ENCODE measurements around the gene TASL. TPM values are rescaled to one million over a fixed set of nuclear protein-coding genes. Genes with fewer than 3 reads are reported as not detected.
A peak's percentile ranks its signal among the peaks of the same experiment; 100 is the strongest.
"Not testable (repeated sequence)": the region's sequence is repeated elsewhere in the genome, so short reads cannot be mapped to it uniquely, and the experiment has no call there.

Gene TASL, protein sequence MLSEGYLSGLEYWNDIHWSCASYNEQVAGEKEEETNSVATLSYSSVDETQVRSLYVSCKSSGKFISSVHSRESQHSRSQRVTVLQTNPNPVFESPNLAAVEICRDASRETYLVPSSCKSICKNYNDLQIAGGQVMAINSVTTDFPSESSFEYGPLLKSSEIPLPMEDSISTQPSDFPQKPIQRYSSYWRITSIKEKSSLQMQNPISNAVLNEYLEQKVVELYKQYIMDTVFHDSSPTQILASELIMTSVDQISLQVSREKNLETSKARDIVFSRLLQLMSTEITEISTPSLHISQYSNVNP
- 1 to 10 TPM; 2.7 to 4.3 TPM for total RNA-seq

DNA sequence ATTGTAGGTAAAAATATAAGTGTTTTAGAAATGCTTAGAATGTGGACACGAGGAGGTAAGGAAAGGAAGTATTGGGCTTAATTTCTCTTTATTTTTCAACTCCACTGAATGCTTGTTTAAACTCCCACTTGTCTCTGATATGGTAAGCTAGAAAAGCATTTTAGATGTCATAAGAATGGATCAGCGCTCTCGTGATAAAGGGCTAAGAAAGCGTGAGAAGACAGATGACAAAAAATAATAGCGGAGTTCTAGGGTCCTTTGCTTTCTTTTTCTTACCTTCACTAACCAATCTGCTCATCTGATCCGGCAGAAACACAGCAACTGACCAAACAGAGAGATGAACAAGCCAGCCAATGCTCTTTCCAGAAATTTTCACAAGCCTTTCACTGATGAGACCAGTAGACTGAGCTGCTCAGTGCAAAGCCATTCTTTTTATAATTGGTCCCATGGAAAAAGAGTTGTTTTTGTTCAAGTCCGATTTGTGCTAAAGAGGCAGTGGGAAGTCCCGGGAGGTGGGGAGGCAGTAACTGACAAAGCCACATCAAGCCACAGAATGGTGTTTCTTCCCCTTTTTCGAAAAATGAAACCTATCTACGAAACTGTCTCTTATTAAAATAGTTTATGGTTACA lies at the start of gene TASL:
TASL (minus strand) TSS at position 405 of the 630 bp plus-strand sequence. CDS start 17,411 bp downstream, outside the sequence.
- H3K27ac Mint-ChIP-seq: peak within 1 kb of the TSS; percentile 89 to 95
- DNase-seq (ENCODE audit: low spot score in 2 of 2) (peak in 1 of 2 donors; percentile 24), ATAC-seq (peak; percentile 90 to 93)
- peaks cover 7 to 12% of the 10 kb centered on the region in 2 donors for H3K36me3 Mint-ChIP-seq
- no peaks in the 10 kb centered on the region for H3K9me3 Mint-ChIP-seq

DNA sequence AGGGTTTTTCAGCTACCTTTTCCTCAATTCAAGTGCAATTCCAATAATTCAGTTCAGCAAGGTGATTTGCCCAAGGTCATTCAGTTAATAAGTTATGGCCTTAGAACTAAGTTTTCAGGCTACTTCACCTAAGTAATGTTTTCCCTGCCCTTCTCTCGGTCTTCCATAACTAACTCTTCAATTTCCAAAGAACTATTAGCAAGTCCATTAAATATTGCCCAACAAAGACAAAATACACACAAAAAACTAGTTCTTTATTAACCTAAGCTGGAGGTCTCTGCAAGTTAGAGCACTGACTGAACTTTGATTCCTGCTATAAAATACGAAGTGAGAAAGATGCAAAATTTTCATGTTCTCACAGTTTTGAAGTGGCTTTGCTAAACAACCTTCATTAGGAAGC lies 48.8 kb upstream of the TASL start:
- no peak for ATAC-seq
- Mint-ChIP-seq H3K9me3 (peaks cover 0 to 6% of the 10 kb centered on the region in 2 donors), H3K36me3 (peaks cover 6 to 15% of the 10 kb centered on the region in 2 donors), H3K27ac (no peak overlapping the region)
- DNase-seq (ENCODE audit: low spot score in 2 of 2): no peak

DNA sequence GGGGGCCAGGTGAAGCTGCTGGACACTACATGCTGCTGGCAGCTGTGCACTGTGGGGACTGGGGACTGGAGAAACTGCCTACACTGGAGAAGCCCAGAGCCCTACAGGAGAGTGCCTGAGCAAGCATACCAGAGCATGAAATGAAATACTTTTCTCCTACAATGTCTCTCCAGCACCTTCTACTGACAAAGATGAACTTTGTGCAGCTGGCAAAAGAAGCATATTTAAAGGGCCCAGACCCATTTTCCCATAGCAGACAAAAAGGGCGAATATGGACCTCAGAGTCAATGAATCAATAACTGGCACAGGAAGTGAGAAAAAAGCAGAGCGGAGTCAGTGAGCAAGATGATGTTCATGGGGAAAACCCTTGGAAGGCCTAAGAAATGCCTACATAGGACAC lies 44.8 kb upstream of the TASL start:
- ATAC-seq (no peak), DNase-seq (ENCODE audit: low spot score in 2 of 2) (no peak)
- Mint-ChIP-seq H3K36me3 (peaks cover 6 to 27% of the 10 kb centered on the region in 2 donors), H3K9me3 (peaks cover 3 to 6% of the 10 kb centered on the region in 2 donors), H3K27ac (no peak overlapping the region)

DNA sequence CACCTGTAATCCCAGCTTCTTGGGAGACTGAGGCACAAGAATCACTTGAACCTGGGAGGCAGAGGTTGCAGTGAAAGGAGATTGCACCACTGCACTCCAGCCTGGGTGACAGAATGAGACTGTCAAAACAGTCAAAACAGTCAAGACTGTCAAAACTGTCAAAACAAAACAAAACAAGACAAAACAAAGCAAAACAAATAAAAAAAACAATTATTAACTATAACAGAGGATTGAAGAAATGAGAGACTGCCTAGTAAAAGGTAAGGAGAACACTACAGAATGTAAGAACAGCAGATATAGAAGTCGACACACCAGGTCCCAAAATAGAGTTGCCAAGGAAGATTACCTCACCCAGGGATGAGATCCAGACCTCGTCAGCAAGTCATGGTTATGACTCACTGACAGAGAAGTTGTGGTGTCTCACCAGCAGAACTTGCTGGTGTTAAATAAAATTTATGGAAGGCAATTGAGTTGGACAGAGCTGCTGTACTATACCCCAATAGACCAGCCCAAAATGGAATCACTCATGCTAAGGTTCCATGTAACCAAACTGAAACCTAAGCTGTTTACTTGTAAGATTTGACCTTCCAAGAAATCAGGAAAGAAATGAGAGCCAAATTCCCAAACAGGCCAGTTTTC lies 43.5 kb upstream of the TASL start:
- H3K27ac Mint-ChIP-seq: peak overlapping the region in 1 of 2 donors; percentile 31
- H3K36me3 Mint-ChIP-seq: peaks cover 6 to 27% of the 10 kb centered on the region in 2 donors
- H3K9me3 Mint-ChIP-seq: peaks cover 3 to 6% of the 10 kb centered on the region in 2 donors
- ATAC-seq (peak in 1 of 2 donors; percentile 77), DNase-seq (ENCODE audit: low spot score in 2 of 2) (no peak)

DNA sequence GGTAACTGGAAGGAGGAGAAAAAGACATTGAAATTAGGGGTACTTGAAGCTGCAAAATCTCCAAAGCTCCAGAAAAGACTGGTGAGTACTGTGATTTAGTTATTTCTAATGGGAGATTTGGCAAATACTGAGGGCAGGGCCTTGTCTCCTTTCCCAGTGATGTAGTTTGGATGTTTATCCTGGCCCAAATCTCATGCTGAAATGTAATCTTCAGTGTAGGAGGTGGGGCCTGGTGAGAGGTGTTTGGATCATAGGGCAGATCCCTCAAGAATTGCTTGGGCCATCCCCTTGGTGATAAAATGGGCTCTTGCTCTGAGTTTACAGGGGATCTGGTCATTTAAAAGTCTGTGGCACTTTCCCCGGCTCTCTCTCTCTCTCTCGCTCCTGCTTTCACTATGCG lies 42.6 kb upstream of the TASL start:
- Mint-ChIP-seq H3K9me3 (peaks cover 3 to 6% of the 10 kb centered on the region in 2 donors), H3K27ac (peak overlapping the region in 1 of 2 donors; percentile 13), H3K36me3 (peaks cover 6 to 27% of the 10 kb centered on the region in 2 donors)
- no peak for ATAC-seq
- no peak for DNase-seq (ENCODE audit: low spot score in 2 of 2)

DNA sequence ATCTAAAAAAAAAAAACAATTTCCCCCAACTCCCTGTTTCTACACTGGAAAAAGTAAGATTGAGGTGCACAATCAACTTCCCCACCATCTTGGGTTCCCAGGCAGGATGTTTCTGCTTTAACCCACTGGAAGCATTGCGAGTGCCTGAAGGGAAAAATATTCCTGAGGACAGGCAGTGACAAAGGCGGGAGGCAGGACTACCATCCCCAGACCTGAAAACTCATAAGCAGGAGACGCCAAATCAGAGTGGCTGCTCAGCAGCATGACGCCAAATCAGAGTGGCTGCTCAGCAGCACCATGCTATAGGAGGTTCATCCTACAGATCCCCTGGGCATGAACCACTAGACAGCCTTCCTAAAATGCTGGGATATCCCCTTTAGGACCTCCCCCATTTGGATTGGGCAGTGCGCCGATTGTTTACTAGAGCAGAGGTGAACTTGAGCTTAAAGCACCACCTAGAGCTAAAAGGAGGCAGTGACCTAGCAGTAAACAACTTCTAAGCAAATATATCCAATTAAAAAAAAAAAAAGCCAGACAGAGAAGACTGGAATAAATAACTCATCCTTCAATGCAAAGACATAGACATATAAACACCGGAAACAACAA lies 40.7 kb upstream of the TASL start:
- DNase-seq (ENCODE audit: low spot score in 2 of 2) (no peak), ATAC-seq (no peak)
- no peak overlapping the region for H3K27ac Mint-ChIP-seq
- peaks cover 6 to 24% of the 10 kb centered on the region in 2 donors for H3K36me3 Mint-ChIP-seq
- H3K9me3 Mint-ChIP-seq: peaks cover 3% of the 10 kb centered on the region in 2 donors

DNA sequence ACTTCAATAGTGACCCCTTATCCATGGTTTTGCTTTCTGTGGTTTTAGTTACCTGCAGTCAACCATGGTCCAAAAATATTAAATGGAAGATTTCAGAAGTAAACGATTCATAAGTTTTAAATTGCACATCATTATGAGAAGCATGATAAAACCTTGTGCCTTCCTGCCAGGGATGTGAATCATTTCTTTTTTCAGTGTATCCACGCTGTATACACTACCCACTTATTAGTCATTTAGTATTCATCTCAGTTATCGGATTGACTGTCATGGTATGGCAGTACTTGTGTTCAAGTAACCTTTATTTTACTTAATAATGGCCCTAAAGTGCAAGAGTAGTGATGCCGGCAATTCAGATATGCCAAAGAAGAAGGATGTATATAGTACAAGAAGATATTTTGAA lies 37.7 kb upstream of the TASL start:
- Mint-ChIP-seq H3K27ac (no peak overlapping the region), H3K36me3 (peaks cover 0 to under 1% of the 10 kb centered on the region in 2 donors), H3K9me3 (no peaks in the 10 kb centered on the region)
- ATAC-seq (peak; percentile 43 to 100), DNase-seq (ENCODE audit: low spot score in 2 of 2) (no peak)

DNA sequence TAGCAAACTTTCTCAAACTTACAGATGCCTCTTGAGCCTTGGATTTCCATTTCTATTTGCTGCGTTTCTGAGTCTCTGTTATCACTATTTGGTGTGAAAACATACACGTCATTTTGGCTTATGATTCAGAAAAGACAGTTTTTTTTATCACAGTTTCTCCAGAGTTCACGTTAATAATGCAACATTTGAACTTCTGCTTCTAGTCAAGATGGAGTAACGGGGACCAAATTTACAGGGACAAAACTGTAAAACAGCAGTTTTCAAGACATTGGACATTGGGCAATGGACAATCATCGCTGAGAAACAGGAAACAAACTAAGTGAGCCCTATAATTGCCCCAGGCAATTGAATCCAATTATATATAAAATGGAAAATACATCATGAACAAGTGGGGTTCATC lies 36.2 kb upstream of the TASL start:
- DNase-seq (ENCODE audit: low spot score in 2 of 2): no peak
- Mint-ChIP-seq H3K36me3 (no peaks in the 10 kb centered on the region), H3K9me3 (no peaks in the 10 kb centered on the region), H3K27ac (no peak overlapping the region)
- no peak for ATAC-seq

DNA sequence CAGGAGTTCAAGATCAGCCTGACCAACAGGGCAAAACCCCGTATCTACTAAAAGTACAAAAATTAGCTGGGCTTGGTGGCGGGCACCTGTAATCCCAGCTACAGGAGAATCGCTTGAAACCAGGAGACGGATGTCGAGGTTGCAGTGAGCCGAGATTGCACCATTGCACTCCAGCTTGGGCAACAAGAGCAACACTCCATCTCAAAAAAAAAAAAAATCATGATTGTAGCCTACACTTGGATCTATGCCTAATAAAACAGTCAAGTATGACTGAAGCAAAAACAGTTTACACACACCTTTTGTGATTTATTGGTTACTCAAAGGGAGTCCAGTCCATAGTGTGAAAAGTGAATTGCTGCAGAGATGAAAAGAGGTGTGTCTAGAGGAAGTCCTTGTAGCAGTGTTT lies 34.7 kb upstream of the TASL start:
- ATAC-seq (no peak), DNase-seq (ENCODE audit: low spot score in 2 of 2) (no peak)
- no peaks in the 10 kb centered on the region for H3K36me3 Mint-ChIP-seq
- H3K27ac Mint-ChIP-seq: no peak overlapping the region
- no peaks in the 10 kb centered on the region for H3K9me3 Mint-ChIP-seq

DNA sequence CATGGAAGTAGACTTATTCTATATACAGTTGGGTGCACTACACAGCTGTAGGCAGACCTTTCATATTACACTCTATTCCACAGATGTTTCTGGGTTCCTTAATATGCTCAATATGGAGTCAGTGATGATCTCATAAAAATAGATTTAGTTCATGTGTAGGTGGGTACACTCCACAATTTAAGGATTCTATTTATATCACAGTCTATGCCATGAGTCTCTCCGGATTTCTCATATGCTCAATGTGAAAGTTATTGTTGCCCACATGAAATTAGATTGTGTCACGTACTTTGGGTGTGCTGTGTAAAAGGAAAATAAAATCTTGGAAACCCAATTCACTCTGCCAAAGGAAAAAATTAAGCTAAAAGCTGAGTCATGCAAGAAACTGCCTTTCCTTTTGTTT lies 32.5 kb upstream of the TASL start:
- peak in 1 of 2 donors; percentile 46 for ATAC-seq
- Mint-ChIP-seq H3K36me3 (no peaks in the 10 kb centered on the region), H3K27ac (no peak overlapping the region), H3K9me3 (no peaks in the 10 kb centered on the region)
- no peak for DNase-seq (ENCODE audit: low spot score in 2 of 2)

DNA sequence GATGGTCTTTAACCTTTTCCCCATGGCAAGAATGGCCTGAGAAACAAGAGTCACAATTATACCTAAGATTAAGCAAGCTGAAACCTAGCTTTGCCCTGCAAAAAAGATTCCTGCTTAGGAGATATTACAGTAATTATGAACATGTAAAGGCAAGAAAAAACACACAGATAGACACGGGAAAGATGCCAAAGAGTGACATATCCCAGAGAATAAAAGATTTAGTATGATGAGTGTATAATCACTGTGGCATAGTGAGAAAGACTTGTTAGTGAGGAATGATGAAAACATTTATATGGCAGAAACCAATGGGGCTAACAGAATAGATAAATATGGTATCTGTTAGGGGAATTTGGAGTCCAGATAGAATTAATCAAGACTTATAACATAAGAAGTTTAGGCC lies 29.6 kb upstream of the TASL start:
- Mint-ChIP-seq H3K36me3 (no peaks in the 10 kb centered on the region), H3K9me3 (no peaks in the 10 kb centered on the region), H3K27ac (no peak overlapping the region)
- DNase-seq (ENCODE audit: low spot score in 2 of 2): no peak
- ATAC-seq: no peak

DNA sequence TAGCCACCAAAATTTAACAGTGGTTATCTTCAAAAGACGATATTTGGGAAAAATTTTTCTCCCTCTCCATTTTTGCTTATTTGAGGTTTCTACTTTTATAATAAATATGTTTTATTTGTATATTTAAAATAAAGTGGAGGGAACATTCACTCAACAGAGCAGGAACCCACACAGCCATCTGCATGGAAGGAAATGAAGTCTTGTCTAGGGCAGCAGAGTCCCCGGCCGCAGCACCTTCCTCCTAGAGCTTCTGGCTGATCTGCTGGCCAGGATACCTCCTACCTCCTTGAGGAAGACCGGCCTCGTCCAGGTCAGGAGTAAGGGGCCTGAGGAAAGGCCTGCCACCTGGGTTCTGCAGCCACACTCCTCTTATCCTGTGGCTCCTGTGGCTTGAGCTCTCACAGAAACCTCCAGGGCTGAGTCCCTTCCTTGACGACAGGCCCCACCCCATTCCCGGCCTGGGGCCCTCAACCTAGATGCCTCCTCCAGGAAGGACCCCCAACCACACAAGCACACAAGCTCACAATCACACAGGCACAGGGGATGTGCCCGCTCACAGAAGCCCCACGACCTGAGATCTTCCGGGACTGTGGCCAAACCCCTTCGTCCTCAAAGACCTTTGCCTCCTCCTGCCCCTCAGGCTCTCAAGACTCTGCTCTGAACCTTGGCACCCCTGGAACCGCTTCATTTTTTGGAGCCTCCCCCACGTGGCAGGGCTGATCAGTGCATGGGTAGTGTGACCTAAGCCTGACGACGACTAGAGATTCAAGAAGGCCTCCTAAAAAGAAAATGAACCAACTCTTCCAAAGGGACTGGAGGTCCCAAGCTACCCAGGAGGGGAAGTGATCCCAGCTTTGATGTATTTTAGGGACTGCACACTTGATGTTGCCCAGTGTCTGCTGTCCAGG lies 23.0 kb upstream of the TASL start:
- ATAC-seq: peak in 1 of 2 donors; percentile 39
- H3K9me3 Mint-ChIP-seq: not testable (repeated sequence)

DNA sequence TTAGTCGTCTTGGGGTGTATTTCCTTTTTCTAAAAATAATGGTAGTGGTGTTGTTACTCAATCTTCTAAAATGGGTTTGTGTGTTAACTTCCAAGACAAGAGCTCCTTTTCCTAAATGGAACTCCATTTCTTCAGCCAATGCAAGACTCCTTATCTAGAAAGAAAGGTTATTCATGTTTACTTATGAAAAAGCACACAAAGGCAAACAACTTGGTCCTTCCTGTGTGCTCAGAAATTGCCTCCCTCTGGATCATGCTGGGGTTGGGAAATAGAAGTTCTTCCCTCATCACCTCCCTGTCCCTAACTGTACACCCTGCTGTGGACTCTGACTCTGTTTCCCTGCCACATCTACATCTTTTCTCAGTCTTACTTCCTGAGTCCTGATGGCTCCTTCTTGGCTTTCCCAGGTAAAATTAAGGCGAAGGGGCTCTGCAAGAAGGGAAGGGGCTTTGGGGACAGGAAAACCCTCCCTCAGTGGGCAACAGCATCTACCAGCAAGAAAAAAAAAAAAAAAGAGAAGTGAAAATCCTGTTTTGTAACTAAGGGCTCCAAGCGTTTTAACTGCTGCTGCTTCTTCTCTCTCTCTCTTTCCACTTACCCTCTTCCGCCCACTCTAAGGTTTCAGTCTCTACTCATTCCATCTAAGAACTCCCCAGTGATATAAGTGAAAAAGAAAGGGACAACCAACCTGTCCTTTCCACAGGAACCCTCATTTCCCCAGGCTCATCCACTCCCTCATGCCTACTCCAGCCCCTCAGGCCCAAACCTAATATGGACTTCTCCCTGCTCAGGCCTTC lies 19.8 kb upstream of the TASL start:
- DNase-seq (ENCODE audit: low spot score in 2 of 2): no peak
- Mint-ChIP-seq H3K36me3 (no peaks in the 10 kb centered on the region), H3K27ac (peak overlapping the region; percentile 37 to 93), H3K9me3 (no peaks in the 10 kb centered on the region)
- peak in 1 of 2 donors; percentile 35 for ATAC-seq

More for the DNA sequence above, 23.0 kb upstream of the TASL start:
- not testable (repeated sequence) for DNase-seq (ENCODE audit: low spot score in 2 of 2); H3K27ac Mint-ChIP-seq; H3K36me3 Mint-ChIP-seq

DNA sequence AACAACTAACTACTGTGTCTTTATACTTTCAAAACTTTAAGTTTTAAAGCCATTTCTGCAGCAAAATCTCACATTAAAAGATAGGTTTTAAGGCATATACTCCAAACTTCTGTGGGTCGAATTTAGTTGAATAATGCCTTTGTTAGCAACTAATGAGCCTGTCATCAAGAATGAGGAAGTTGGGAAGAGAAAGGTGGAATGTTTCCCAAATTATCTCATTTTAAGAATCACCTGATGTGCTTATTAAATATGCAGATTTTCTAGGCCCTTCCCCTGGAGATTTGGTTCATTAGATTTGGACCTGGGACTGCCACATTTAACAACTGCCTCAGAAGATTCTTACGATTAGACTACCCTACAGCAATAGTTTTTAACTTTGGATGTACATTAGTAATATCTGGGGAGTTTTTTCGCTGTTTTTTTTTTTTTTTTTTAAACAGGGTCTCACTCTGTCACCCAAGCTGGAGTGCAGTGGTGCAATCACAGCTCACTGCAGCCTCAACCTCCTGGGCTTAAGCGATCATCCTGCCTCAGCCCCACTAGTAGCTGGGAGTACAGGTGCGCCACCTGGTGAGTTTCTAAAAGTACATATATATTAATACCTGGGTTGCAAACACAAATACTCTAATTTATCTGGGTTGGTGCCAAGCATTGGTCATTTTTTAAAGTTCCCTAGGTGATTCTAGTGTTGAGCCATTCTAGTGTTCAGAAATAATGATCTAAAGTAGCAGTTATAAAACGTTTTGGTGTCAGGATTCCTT lies 16.1 kb upstream of the TASL start:
- Mint-ChIP-seq H3K27ac (no peak overlapping the region), H3K9me3 (no peaks in the 10 kb centered on the region), H3K36me3 (no peaks in the 10 kb centered on the region)
- DNase-seq (ENCODE audit: low spot score in 2 of 2) (no peak), ATAC-seq (no peak)

DNA sequence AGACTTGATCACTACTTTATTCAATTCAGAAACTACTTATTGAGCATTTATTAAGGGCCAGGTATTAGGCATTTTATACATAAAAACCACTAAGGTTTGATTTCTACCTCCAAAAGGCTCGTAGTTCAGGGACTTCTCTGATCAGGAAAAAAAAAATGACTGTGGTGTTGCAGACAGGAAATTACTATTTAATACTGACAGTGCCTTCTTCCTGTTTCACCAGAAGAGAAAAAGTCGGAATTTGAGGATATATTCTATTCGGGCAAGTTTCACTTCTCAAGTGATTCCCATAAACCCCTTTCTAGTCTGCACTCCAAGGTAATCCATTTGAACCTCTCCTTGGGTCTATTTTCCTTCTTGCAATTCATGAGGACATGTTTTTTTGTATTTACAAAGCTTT lies 15.3 kb upstream of the TASL start:
- Mint-ChIP-seq H3K36me3 (no peaks in the 10 kb centered on the region), H3K9me3 (no peaks in the 10 kb centered on the region), H3K27ac (no peak overlapping the region)
- ATAC-seq (no peak), DNase-seq (ENCODE audit: low spot score in 2 of 2) (no peak)
